Measurements from ENCODE around the gene RGS7. TPM values are rescaled to one million over a fixed set of nuclear protein-coding genes. Genes with fewer than 3 reads are reported as not detected.

RGS7 gene
- total RNA-seq, 1 donor from 2014 or later, result not detected

DNA sequence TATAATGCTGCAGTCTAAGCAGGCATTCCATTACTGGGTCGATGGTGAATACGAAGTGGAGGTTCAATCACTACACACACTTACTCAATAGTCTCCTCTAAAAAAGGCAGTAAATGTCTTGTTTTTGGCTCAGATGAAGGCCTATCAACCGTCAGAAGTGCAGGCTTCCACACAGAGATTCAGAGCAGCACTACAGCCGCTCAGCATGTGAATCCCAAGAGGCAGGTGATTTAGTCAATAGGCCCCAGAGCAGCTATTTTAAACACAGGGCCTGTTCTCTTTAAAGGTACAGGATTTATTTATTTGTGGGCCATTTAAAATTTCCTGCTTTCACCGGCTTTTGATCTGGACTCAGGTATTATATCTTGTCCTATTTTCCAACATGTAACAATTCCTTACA is 293.7 kb downstream of the RGS7 start:
- no peak for DNase-seq (ENCODE audit: low spot score)
- intact Hi-C loops (cut with micrococcal nuclease), result no loop called here
- Mint-ChIP-seq H3K27me3 (ENCODE audit: insufficient read depth) (no peaks in the 10 kb centered on the region), H3K4me3 (no peak overlapping the region), H3K9me3 (no peaks in the 10 kb centered on the region), H3K4me1 (ENCODE audit: low read depth) (no peaks in the 10 kb centered on the region), H3K27ac (no peak overlapping the region), H3K36me3 (ENCODE audit: low read depth) (no peaks in the 10 kb centered on the region)

DNA sequence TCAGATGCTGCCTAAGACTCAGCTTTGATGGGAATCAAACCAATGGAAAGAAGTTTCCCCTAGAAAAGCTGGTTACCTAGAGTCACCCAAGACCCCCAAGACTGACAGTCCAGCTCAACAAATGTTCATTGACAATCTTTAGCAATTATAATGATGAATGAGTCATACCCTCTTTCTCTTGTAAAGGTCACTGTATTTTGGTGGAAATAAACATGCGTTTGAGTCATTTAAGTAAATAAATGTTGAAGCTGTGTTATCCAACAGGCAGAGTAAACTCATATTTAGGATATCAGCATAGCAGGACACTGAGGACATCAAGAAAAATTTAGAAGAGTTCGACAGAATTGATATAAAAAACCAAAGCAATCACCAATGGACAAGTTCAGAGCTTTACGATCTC is 295.9 kb downstream of the RGS7 start:
- H3K27me3 Mint-ChIP-seq (ENCODE audit: insufficient read depth), result no peaks in the 10 kb centered on the region
- no peaks in the 10 kb centered on the region for H3K4me1 Mint-ChIP-seq (ENCODE audit: low read depth)
- no peaks in the 10 kb centered on the region for H3K36me3 Mint-ChIP-seq (ENCODE audit: low read depth)
- intact Hi-C loops (cut with micrococcal nuclease), result no loop called here
- H3K4me3 Mint-ChIP-seq, result no peak overlapping the region
- no peak for DNase-seq (ENCODE audit: low spot score)
- no peak overlapping the region for H3K27ac Mint-ChIP-seq
- H3K9me3 Mint-ChIP-seq, result no peaks in the 10 kb centered on the region

DNA sequence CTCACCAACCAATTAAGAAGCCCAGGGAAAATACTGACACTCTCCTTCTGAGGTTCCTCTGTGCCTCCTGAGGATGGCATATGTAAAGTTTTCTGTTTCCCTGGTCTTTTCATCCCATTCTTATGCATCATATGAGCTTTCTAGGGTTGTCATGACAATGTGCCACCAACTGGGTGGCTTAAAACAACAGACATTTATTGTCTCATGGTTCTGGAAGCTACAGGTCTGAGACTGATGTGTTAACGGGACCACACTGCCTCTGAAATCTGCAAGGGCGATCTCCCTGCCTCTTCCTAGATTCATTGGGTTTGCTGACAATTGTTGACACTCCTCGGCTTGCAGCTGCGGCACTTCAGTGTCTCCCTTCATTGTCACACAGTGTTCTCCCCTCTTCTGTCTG is 308.4 kb downstream of the RGS7 start:
- intact Hi-C loops (cut with micrococcal nuclease), result no loop called here
- Mint-ChIP-seq H3K36me3 (ENCODE audit: low read depth) (no peaks in the 10 kb centered on the region), H3K9me3 (no peaks in the 10 kb centered on the region), H3K4me1 (ENCODE audit: low read depth) (no peaks in the 10 kb centered on the region), H3K4me3 (no peak overlapping the region), H3K27ac (no peak overlapping the region), H3K27me3 (ENCODE audit: insufficient read depth) (no peaks in the 10 kb centered on the region)
- no peak for DNase-seq (ENCODE audit: low spot score)

DNA sequence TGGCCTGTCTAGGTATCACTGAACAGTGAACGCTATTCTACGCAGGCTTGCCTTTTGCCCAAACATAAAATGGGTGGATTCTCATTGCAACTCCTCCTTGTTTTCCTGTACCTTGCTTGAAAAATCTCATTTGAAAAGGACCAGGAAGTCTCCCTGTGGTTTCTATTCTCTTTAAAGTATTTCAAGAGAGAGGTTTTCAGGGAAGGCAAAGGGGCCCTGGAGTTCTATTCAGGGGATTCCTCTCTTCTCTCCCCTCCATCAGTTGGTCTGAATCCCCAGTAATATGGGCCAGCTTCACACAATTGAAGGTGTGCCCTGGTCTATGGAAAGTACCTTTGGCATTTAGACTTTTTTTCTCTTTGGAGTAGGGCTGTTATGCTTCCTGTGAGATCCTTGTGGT is 311.3 kb downstream of the RGS7 start:
- no peaks in the 10 kb centered on the region for H3K4me1 Mint-ChIP-seq (ENCODE audit: low read depth)
- H3K27ac Mint-ChIP-seq, result peak overlapping the region; percentile 2
- H3K9me3 Mint-ChIP-seq, result no peaks in the 10 kb centered on the region
- no peaks in the 10 kb centered on the region for H3K27me3 Mint-ChIP-seq (ENCODE audit: insufficient read depth)
- no peak for DNase-seq (ENCODE audit: low spot score)
- intact Hi-C loops (cut with micrococcal nuclease), result no loop called here
- H3K4me3 Mint-ChIP-seq, result no peak overlapping the region
- no peaks in the 10 kb centered on the region for H3K36me3 Mint-ChIP-seq (ENCODE audit: low read depth)

DNA sequence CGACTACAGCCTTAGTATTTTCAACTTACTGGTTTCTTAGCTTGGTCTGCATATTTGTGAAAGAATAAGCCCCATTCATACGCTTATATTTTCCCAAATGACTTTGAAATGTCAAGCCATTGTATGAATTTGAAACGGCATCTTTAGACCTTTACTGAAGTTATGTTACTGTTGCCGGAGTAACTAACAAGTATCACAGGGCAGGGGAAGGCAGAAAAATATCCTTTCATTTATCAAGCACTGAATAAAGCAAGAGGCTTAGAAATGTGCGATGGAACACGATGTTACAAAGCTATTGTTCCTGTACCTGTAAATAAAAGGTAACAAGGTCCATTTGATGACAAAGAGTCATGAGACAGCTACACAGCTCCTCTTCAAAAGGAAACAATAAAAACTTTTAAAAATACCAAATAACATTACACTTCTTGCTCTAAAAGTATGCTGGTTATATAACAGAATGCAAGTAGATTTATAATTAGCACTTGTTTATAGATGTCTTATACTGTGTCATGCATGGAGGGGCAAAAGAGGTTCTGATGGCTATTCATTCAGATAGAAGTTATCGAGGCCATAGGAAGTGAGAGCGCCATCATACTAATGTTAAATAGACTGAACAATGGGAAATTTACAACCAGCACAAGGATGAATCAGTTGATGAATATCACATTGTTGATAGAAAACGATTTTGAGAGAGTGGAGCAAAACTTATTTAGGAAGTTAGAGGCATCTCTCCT is 322.6 kb downstream of the RGS7 start:
- no peak for DNase-seq (ENCODE audit: low spot score)
- H3K27me3 Mint-ChIP-seq (ENCODE audit: insufficient read depth), result no peaks in the 10 kb centered on the region
- no peak overlapping the region for H3K27ac Mint-ChIP-seq
- no peaks in the 10 kb centered on the region for H3K36me3 Mint-ChIP-seq (ENCODE audit: low read depth)
- intact Hi-C loops (cut with micrococcal nuclease), result no loop called here
- H3K4me1 Mint-ChIP-seq (ENCODE audit: low read depth), result no peaks in the 10 kb centered on the region
- no peak overlapping the region for H3K4me3 Mint-ChIP-seq
- peaks cover 8% of the 10 kb centered on the region for H3K9me3 Mint-ChIP-seq

DNA sequence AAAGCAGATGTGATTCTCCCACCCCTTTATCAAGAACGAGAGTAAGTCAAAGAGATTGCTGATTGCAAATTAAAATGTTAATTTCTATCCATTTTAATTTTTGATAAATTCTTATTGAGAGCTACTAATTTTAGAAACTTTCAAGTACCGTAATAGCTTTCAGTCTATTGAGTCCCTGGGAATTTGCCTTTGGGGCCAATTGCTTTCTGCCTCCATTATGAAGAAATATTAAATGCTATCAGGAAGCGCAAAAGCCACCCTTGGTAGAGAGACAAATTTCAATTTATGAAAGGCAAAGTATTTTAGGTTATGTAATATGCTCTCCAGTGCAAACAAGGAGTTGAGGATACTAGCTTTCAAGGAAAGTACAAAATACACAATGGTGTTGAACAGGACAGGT is 332.2 kb downstream of the RGS7 start:
- H3K4me3 Mint-ChIP-seq, result no peak overlapping the region
- intact Hi-C loops (cut with micrococcal nuclease), result no loop called here
- H3K27me3 Mint-ChIP-seq (ENCODE audit: insufficient read depth), result no peaks in the 10 kb centered on the region
- H3K9me3 Mint-ChIP-seq, result peaks cover 3% of the 10 kb centered on the region
- H3K36me3 Mint-ChIP-seq (ENCODE audit: low read depth), result no peaks in the 10 kb centered on the region
- H3K27ac Mint-ChIP-seq, result no peak overlapping the region
- no peak for DNase-seq (ENCODE audit: low spot score)
- no peaks in the 10 kb centered on the region for H3K4me1 Mint-ChIP-seq (ENCODE audit: low read depth)

DNA sequence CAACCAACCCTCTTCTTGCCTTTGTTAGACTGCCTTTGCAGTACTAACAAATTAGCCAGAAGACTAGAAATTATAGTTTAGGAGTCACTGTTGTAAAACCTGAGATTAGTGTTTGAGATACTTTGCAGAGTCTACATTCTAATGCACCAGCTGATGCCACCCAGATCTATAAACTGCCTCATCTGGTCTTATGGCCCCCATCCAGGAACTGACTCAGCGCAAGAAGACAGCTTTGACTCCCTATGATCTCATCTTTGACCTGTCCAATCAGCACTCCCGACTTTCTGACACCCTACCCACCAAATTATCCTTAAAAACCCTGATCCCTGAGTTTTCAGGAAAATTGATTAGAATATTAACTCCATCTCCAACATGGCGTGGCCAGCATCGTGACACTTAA is 334.6 kb downstream of the RGS7 start:
- intact Hi-C loops (cut with micrococcal nuclease), result no loop called here
- Mint-ChIP-seq H3K9me3 (peaks cover 11% of the 10 kb centered on the region), H3K4me3 (no peak overlapping the region), H3K36me3 (ENCODE audit: low read depth) (no peaks in the 10 kb centered on the region), H3K27ac (no peak overlapping the region), H3K4me1 (ENCODE audit: low read depth) (no peaks in the 10 kb centered on the region), H3K27me3 (ENCODE audit: insufficient read depth) (no peaks in the 10 kb centered on the region)
- no peak for DNase-seq (ENCODE audit: low spot score)

DNA sequence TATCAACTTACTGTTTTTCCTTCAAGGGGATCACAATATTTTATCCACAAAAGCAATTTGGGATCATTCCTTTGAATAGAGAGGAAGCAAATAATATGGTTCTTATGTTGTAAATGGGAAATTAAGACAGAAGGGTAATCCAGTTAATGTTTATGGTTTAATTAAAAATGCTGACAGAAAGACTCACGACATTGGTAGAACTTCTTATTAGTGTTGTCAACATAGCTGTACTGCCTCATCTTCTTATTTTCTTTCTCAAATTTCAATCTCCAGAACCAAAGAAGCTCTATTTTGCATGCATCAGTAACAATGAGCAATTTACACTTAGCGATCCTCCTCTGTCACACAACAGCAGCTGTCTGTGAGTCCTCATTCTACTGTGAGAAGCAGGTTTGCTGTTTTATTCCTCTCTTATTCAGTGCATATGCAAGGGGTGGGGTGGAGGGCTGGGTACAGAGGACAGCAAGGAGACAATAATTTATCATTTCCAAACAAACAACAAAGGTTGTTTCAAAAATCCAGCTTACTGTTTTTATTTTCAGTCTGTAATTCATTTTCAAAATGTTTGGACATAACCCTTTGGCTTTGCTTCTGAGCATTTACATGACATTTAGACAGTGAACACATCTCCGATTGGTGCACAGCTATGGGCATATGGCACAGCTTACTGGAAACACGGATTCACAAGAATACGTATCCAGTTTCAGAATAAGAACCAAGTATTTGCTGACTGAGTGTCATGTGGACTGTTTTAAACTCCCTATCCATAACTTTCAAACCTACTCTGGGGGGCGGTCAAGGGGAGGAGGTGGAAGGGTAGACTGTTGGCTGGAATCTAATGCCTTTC is 335.9 kb downstream of the RGS7 start:
- no peak for DNase-seq (ENCODE audit: low spot score)
- Mint-ChIP-seq H3K4me3 (no peak overlapping the region), H3K36me3 (ENCODE audit: low read depth) (no peaks in the 10 kb centered on the region), H3K27me3 (ENCODE audit: insufficient read depth) (no peaks in the 10 kb centered on the region), H3K4me1 (ENCODE audit: low read depth) (no peaks in the 10 kb centered on the region), H3K9me3 (peaks cover 11% of the 10 kb centered on the region), H3K27ac (no peak overlapping the region)
- intact Hi-C loops (cut with micrococcal nuclease), result no loop called here

DNA sequence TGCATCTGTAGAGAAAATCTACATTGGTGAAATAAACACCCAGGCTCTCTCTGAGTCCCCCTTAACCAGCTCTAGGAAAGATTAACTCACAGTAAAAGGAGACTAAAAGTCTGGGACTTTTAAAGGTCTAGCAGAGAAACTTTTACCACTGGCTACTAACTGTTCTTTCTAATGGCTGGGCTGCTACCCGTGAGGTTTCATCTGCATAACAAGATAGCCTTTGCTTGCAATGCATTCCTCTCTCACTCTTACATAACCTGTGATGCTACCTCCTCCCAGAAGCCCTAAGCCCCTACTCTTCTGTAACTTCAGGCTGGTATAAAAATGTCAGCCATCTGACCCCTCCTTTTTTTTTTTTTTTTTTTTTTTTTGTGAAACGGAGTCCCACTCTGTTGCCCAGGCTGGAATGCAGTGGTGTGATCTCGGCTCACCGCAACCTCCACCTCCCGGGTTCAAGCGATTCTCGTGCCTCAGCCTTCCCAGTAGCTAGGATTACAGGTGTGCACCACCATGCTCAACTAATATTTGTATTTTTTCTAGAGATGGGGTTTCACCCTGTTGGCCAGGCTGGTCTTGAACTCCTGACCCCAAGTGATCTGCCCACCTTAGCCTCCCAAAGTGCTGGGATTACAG is 344.2 kb downstream of the RGS7 start:
- Mint-ChIP-seq H3K27me3 (ENCODE audit: insufficient read depth) (no peaks in the 10 kb centered on the region), H3K36me3 (ENCODE audit: low read depth) (no peaks in the 10 kb centered on the region), H3K9me3 (peaks cover 8% of the 10 kb centered on the region), H3K4me3 (no peak overlapping the region), H3K27ac (no peak overlapping the region), H3K4me1 (ENCODE audit: low read depth) (no peaks in the 10 kb centered on the region)
- no peak for DNase-seq (ENCODE audit: low spot score)
- intact Hi-C loops (cut with micrococcal nuclease), result no loop called here

DNA sequence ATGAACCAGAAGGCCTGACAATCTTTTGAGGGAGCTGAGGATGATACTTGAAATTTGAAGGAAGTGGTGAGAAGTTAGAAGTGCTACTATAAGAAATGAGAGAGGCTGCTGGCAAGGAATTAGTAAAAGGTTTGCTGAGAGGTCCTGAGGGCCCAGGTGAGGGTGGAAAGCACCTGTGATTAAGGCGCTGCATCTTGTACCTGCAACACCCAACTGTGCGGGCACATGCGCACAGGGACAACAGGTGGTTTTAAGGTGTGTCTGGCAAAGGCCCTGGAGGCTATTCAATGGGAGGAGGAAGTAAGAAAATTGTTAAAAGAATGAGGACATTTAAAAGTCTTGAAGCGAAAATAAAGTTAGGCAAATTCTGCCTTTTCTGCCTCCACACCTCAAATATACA is 349.3 kb downstream of the RGS7 start:
- H3K27me3 Mint-ChIP-seq (ENCODE audit: insufficient read depth), result no peaks in the 10 kb centered on the region

DNA sequence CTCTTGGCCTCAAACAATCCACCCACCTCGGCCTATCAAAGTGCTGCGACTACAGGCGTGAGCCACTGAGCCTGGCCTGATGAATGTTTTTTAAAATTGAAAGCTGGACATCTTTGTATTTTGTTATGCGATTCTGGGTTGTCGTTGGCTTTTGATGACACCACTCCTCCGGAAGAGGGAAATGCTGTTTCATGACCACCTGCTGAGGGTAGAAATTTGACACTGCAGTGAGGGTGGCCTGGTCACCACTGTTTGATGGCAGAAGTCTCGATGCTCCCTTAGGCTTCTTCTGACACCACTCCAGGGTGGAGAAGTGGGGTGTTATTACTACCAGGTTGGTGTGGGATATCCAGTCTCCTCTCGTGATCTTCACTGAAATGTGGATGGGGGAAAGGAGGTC is 357.2 kb downstream of the RGS7 start:
- H3K9me3 Mint-ChIP-seq, result peaks cover 3% of the 10 kb centered on the region
- no peak overlapping the region for H3K4me3 Mint-ChIP-seq
- no peaks in the 10 kb centered on the region for H3K27me3 Mint-ChIP-seq (ENCODE audit: insufficient read depth)
- no peak for DNase-seq (ENCODE audit: low spot score)
- H3K36me3 Mint-ChIP-seq (ENCODE audit: low read depth), result no peaks in the 10 kb centered on the region
- intact Hi-C loops (cut with micrococcal nuclease), result no loop called here
- no peaks in the 10 kb centered on the region for H3K4me1 Mint-ChIP-seq (ENCODE audit: low read depth)
- no peak overlapping the region for H3K27ac Mint-ChIP-seq

More for the DNA sequence above, 349.3 kb downstream of the RGS7 start:
- Mint-ChIP-seq H3K9me3 (peaks cover 5% of the 10 kb centered on the region), H3K27ac (no peak overlapping the region), H3K4me3 (no peak overlapping the region), H3K36me3 (ENCODE audit: low read depth) (no peaks in the 10 kb centered on the region), H3K4me1 (ENCODE audit: low read depth) (no peaks in the 10 kb centered on the region)
- intact Hi-C loops (cut with micrococcal nuclease), result no loop called here
- DNase-seq (ENCODE audit: low spot score), result no peak

DNA sequence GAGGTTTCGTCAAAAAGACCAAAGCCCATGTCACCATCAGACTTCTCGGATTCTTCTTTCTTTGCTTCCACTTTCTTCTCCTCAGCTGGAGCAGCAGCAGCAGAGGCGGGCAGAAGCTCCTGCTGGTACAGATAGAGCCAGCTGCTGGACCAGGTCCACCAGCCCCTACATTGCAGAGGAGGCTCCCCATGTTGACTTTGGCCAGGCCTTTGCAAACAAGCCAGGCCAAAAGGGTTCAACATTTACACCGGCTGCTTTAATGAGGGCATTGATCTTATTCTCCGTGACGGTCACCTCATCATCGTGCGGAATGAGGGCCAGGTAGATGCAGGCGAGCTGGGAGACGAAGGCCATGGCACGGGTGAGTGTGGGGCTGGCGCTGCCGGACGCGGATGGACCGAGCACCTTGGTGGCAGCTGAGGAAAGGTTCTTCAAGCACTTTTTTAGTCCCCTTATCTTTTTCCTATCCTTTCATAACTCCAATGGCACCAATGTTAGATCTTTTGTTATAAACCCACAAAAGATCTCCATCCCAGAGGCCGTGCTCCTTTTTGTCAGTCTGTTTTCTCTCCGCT is 358.5 kb downstream of the RGS7 start:
- H3K4me3 Mint-ChIP-seq, result no peak overlapping the region
- no peak for DNase-seq (ENCODE audit: low spot score)
- peaks cover 3% of the 10 kb centered on the region for H3K9me3 Mint-ChIP-seq
- no peaks in the 10 kb centered on the region for H3K4me1 Mint-ChIP-seq (ENCODE audit: low read depth)
- no peak overlapping the region for H3K27ac Mint-ChIP-seq
- intact Hi-C loops (cut with micrococcal nuclease), result no loop called here
- no peaks in the 10 kb centered on the region for H3K36me3 Mint-ChIP-seq (ENCODE audit: low read depth)
- H3K27me3 Mint-ChIP-seq (ENCODE audit: insufficient read depth), result no peaks in the 10 kb centered on the region

DNA sequence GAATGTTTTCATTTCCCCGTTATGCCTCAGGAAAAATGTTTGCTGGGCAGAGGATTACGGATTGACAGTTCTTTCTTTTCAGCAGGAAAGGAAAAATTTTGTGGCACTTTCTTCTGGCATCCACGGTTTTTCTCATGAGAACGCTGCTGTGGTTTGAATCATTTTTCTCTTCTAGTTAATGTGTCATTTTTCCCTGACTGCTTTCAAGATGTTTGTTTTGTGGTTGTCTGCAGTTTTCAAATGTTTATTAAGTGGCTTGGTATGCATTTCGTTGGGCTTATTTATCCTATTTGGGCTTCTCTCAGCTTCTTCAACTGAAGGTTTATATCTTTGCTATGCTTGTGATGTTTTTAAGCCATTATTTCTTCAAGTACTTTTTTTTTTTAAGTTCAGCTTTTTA is 359.0 kb downstream of the RGS7 start:
- Mint-ChIP-seq H3K27me3 (ENCODE audit: insufficient read depth) (no peaks in the 10 kb centered on the region), H3K4me3 (no peak overlapping the region), H3K36me3 (ENCODE audit: low read depth) (no peaks in the 10 kb centered on the region), H3K9me3 (peaks cover 3% of the 10 kb centered on the region), H3K27ac (no peak overlapping the region), H3K4me1 (ENCODE audit: low read depth) (no peaks in the 10 kb centered on the region)
- no peak for DNase-seq (ENCODE audit: low spot score)
- intact Hi-C loops (cut with micrococcal nuclease), result no loop called here

All from activated T-helper 1 cell treated with anti-CD3 and anti-CD28 coated beads, Interleukin-12 subunit alpha, Interleukin-12 subunit beta, Interleukin-2, Interleukin-4 antibody, amounts not matched to agents 30 ng/mL and 10 ng/mL and 1 ng/mL, durations not matched to agents 14 hours and 24 hours and 36 hours (primary cell).